Endothelial cell of umbilical vein (primary cell): Measurements from ENCODE around the gene EML3. TPM values are rescaled to one million over a fixed set of nuclear protein-coding genes. Genes with fewer than 3 reads are reported as not detected.
A peak's percentile ranks its signal among the peaks of the same experiment; 100 is the strongest.
"Not testable (repeated sequence)": the region's sequence is repeated elsewhere in the genome, so short reads cannot be mapped to it uniquely, and the experiment has no call there.

Experiments
- BruUV-seq: library from RNA; stranded (reverse); fragments of 400-500 nt; replicated peaks from 2 replicates; lab custom pipeline; 2021; lab: Mats Ljungman, UMichigan
- CTCF ChIA-PET: fragments of 300-600, 350-600 bp; sonication (Branson Sonifier 250); formaldehyde crosslinking; loops from one replicate; lab custom pipeline; 2021; ENCODE audit warnings: antibody characterized with exemption, inconsistent platforms; lab: Charles Lee
- POLR2A ChIA-PET: fragments of 300-600, 350-600 bp; sonication (Branson Sonifier 250); formaldehyde crosslinking; loops from one replicate; lab custom pipeline; 2021; ENCODE audit warnings: antibody characterized with exemption, inconsistent platforms; lab: Charles Lee
- DNase-seq: peaks from one replicate; pipeline ENCODE4 v3.0.0-alpha.2; 2011; ENCODE audit warnings: low read depth, low spot score
- FAIRE-seq: peaks from 2 replicates; lab custom pipeline; 2011; peaks lifted over from hg19 to GRCh38; lab: Jason Lieb, UNC
- H2AFZ ChIP-seq: 2 replicates; pipeline ENCODE4 v1.6.0; 2012; ENCODE audit warnings: low read depth, low read length, control low read depth, inconsistent platforms
- H3K27ac ChIP-seq: 2 replicates; pipeline ENCODE4 v1.5.1; 2011; ENCODE audit warnings: low read depth, mild to moderate bottlenecking, control low read depth, low read length, moderate library complexity; ENCODE audit not compliant: insufficient read depth
- H3K27me3 ChIP-seq, 2 experiments: 2 replicates each; pipeline versions ENCODE4 v1.6.0 to v1.6.1; 2011; ENCODE audit warnings: low read length in 2 of 2, mixed read lengths in 1 of 2; ENCODE audit not compliant: control insufficient read depth in 2 of 2, insufficient read depth in 2 of 2
- H3K36me3 ChIP-seq, 2 experiments: 2 replicates in 1 of 2; 3 replicates in 1 of 2; pipeline ENCODE4 v1.5.1; 2011; ENCODE audit warnings: low read length in 2 of 2, mild to moderate bottlenecking in 1 of 2, moderate library complexity in 1 of 2; ENCODE audit not compliant: control insufficient read depth in 2 of 2, insufficient read depth in 2 of 2; ENCODE audit errors: extremely low read depth in 1 of 2
- H3K4me1 ChIP-seq: 3 replicates; pipeline ENCODE4 v1.5.1; 2011; ENCODE audit warnings: mild to moderate bottlenecking, low read length; ENCODE audit not compliant: control insufficient read depth, insufficient read depth; ENCODE audit errors: extremely low read depth
- H3K4me2 ChIP-seq: 2 replicates; pipeline ENCODE4 v1.6.1; 2011; ENCODE audit warnings: low read length, control low read depth, mixed read lengths; ENCODE audit not compliant: insufficient read depth
- H3K4me3 ChIP-seq, 3 experiments: fragments of 200-600 bp in 1 of 3; sonication (generic), shearing (Covaris generic) in 1 of 3; replicated peaks in 1 of 3; 2 replicates each; pipeline ENCODE4 v1.5.1; 2011 to 2016; ENCODE audit warnings: control low read depth in 3 of 3, low read length in 3 of 3, mild to moderate bottlenecking in 2 of 3, inconsistent platforms in 1 of 3, low read depth in 1 of 3, moderate library complexity in 1 of 3; ENCODE audit not compliant: insufficient read depth in 1 of 3
- H3K79me2 ChIP-seq: 2 replicates; pipeline ENCODE4 v1.6.0; 2012; ENCODE audit warnings: low read length, inconsistent platforms; ENCODE audit not compliant: control insufficient read depth, insufficient read depth
- H3K9ac ChIP-seq: replicated peaks from 2 replicates; pipeline ENCODE3; 2011; ENCODE audit warnings: low read length, control low read depth; ENCODE audit not compliant: insufficient read depth; ENCODE audit errors: extremely low read depth
- H3K9me1 ChIP-seq: replicated peaks from 3 replicates; pipeline ENCODE4 v1.6.0; 2011; ENCODE audit warnings: mild to moderate bottlenecking, low read length; ENCODE audit not compliant: control insufficient read depth, insufficient read depth; ENCODE audit errors: extremely low read depth
- H3K9me3 ChIP-seq: replicated peaks from 2 replicates; pipeline ENCODE4 v1.5.1; 2012; ENCODE audit warnings: low read length, inconsistent platforms; ENCODE audit not compliant: control insufficient read depth, insufficient read depth
- H4K20me1 ChIP-seq: replicated peaks from 2 replicates; pipeline ENCODE3; 2011; ENCODE audit warnings: mild to moderate bottlenecking, low read length; ENCODE audit not compliant: control insufficient read depth, insufficient read depth; ENCODE audit errors: extremely low read depth
- CTCF ChIP-seq, 2 donors: IDR thresholded peaks; 1 replicate in 1 of 2; 2 replicates in 1 of 2; pipeline ENCODE4 v1.5.1; 2011; ENCODE audit warnings: low read length in 2 of 2, mild to moderate bottlenecking in 2 of 2, moderate library complexity in 2 of 2, control low read depth in 1 of 2, inconsistent platforms in 1 of 2, low read depth in 1 of 2; ENCODE audit not compliant: insufficient read depth in 1 of 2; ENCODE audit errors: extremely low read depth in 1 of 2
- EZH2 ChIP-seq: IDR thresholded peaks from 2 replicates; pipeline ENCODE4 v1.6.1; 2012; ENCODE audit warnings: borderline replicate concordance, low read depth, mild to moderate bottlenecking, moderate library complexity, low read length, inconsistent platforms; ENCODE audit not compliant: severe bottlenecking
- FOS ChIP-seq: IDR thresholded peaks from 2 replicates; pipeline ENCODE4 v1.6.1; 2011; ENCODE audit warnings: mild to moderate bottlenecking, low read length, moderate library complexity, borderline replicate concordance; ENCODE audit not compliant: insufficient read depth
- GATA2 ChIP-seq: IDR thresholded peaks from 2 replicates; pipeline ENCODE4 v1.7.0; 2011; ENCODE audit warnings: low read depth, mild to moderate bottlenecking, moderate library complexity, mixed read lengths, low read length; ENCODE audit not compliant: insufficient read length, insufficient read depth
- JUN ChIP-seq: IDR thresholded peaks from 2 replicates; pipeline ENCODE4 v1.6.1; 2011; ENCODE audit warnings: borderline replicate concordance, low read depth; ENCODE audit not compliant: insufficient read length, insufficient read depth
- MAX ChIP-seq: IDR thresholded peaks from 2 replicates; pipeline ENCODE4 v1.6.1; 2011; ENCODE audit not compliant: insufficient read depth, insufficient read length
- MYC ChIP-seq: IDR thresholded peaks from one replicate; pipeline ENCODE4 v1.6.1; 2011; ENCODE audit warnings: mild to moderate bottlenecking, low read depth, low read length
- POLR2A ChIP-seq: IDR thresholded peaks from 2 replicates; pipeline ENCODE4 v1.6.1; 2012; ENCODE audit warnings: low read depth, mild to moderate bottlenecking, control low read depth, low read length
- POLR2AphosphoS5 ChIP-seq: IDR thresholded peaks from 2 replicates; pipeline ENCODE4 v1.6.1; 2012; ENCODE audit warnings: low read depth, mild to moderate bottlenecking, control low read depth, low read length, moderate library complexity; ENCODE audit not compliant: insufficient read depth
- dilution Hi-C: fragments of 300-500 bp; cut with MboI; formaldehyde crosslinking; loops from one replicate; pipeline ENCODE4 v1.15.0; 2019; ENCODE audit warnings: low sequenced_read_pairs; ENCODE audit not compliant: extremely low pct_ligation_motif_present
- intact Hi-C: fragments of 100-400 bp; cut with micrococcal nuclease; formaldehyde crosslinking; loops from one replicate; pipeline ENCODE4 v1.10.0; 2022
- polyA plus RNA-seq, 4 experiments: library from polyadenylated mRNA; depleted of rRNA in 3 of 4; stranded (reverse) in 3 of 4; unstranded in 1 of 4; fragments of >200 nt; gene quantifications; 2 replicates each; pipeline versions ENCODE4 v1.2.1 to v1.2.3, GENCODE V29; 2011 to 2012; ENCODE audit warnings: missing spikeins in 1 of 4
- total RNA-seq: library from RNA; stranded (reverse); gene quantifications from 2 replicates; pipeline ENCODE4 v1.2.3, GENCODE V29; 2021

Gene EML3
- total and polyA plus RNA-seq, 2 donors (not counting 3 experiments of a cell fraction or from before 2014, with no cell fraction given) = 75.7 to 101 TPM

DNA sequence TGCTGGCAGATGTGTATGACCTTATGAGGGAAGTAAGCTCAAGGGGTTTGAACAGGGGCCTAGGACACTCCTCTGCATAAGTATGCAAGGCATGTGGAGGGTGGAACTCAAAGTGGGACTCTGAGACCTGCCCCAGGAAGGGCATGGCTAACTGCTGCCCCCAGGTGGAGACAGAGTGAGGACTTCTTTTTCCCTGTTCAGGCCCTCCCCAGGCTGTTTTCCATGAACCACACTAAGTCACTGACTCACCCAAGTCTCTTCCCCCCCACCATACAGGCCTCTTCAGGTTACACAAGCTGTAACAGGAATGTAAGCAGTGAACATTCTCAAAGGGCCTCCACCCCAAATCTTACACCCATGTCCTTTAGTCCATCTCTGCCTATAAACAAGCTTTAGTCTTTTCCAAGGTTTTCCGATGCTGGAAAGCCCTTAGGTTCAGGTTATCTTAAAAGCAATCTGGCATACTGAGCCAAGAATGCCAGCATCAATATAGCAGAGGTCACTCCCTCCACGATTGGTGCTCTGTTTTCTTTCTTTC is 51.9 kb downstream of the EML3 start:
- intact Hi-C loops (loop anchor here (1.0 kb wide), 5 partner anchors 15 to 179 kb away; no protein-coding TSS in a partner anchor), dilution Hi-C loops (no loop called here)
- peak; percentile 96 for FAIRE-seq
- Histone ChIP-seq H4K20me1 (peaks cover 4% of the 10 kb centered on the region), H3K9me1 (no peaks in the 10 kb centered on the region), H2AFZ (no peak overlapping the region), H3K27me3 (no peaks in the 10 kb centered on the region), H3K4me3 (no peak overlapping the region), H3K36me3 (peaks cover 24 to 26% of the 10 kb centered on the region in 2 experiments), H3K9ac (no peak overlapping the region), H3K9me3 (no peaks in the 10 kb centered on the region), H3K4me1 (peaks cover 33% of the 10 kb centered on the region), H3K4me2 (no peak overlapping the region), H3K79me2 (peaks cover 32% of the 10 kb centered on the region), H3K27ac (peak overlapping the region; percentile 28)
- peak; percentile 95 for DNase-seq
- CTCF ChIA-PET = interaction anchor here (0.6 to 15.7 kb wide), 25 partner anchors 10 to 179 kb away, joined by 3 to 376 read pairs (median 4); partner anchors contain the start of genes AHNAK, EEF1G, MTA2 and SCGB1A1
- POLR2A ChIA-PET = interaction anchor here (0.7 to 2.0 kb wide), 5 partner anchors 13 to 142 kb away, joined by 3 to 7 read pairs (median 5); partner anchors contain the start of genes EEF1G and SCGB1A1
- no TSS peak for BruUV-seq
- TF ChIP-seq MAX (peak; percentile 33), GATA2 (peak; percentile 65), POLR2A (peak; percentile 67), CTCF (IDR thresholded peaks at IDR 0.05; ENCODE audit: extremely low read depth in 1 of 2, insufficient read depth in 1 of 2, low read depth in 1 of 2, low read length in 2 of 2) (peak; percentile 82 to 84), FOS (peak; percentile 56), JUN (peak; percentile 53), MYC (peak; percentile 26), POLR2AphosphoS5 (peak; percentile 72), EZH2 (no peak)

DNA sequence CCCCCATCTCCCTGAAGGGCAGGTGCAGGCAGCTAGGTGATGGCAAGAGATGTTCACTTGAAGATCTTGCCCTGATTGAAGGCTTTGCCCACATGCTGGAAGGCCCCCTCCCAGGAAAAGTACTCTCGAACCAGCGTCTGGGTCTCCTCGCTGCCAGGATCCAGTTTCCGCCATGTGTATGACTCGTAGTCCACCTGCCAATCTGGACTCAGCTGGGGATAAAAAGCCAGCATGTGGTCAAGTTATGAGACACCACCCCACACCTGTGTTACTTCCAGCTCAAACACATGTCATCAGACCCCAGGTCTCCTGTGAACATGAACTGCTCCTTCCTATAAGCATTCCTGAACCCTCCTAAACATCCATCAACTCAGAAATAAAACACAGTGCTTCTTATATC is 52.9 kb downstream of the EML3 start:
- TSS peak; percentile 100 for BruUV-seq
- H3K9ac ChIP-seq, H4K20me1 ChIP-seq, H3K4me2 ChIP-seq, H2AFZ ChIP-seq, H3K9me3 ChIP-seq, DNase-seq, H3K9me1 ChIP-seq, FAIRE-seq, H3K4me3 ChIP-seq, H3K27me3 ChIP-seq, dilution Hi-C loops: not testable (repeated sequence)
- peak overlapping the region; percentile 3 for H3K27ac ChIP-seq
- ChIA-PET POLR2A (interaction anchor here (2.0 kb wide), 1 partner anchor 14 kb away, joined by 7 read pairs; the partner anchor contains the start of gene EEF1G), CTCF (interaction anchor here (0.6 to 15.7 kb wide), 5 partner anchors 16 to 165 kb away, joined by 3 to 376 read pairs (median 97); partner anchors contain the start of genes AHNAK and MTA2)
- intact Hi-C loops = loop anchor here (1.0 kb wide), 5 partner anchors 14 to 178 kb away; no protein-coding TSS in a partner anchor
- H3K4me1 ChIP-seq = peaks cover 43% of the 10 kb centered on the region
- H3K36me3 ChIP-seq = peaks cover 19 to 22% of the 10 kb centered on the region in 2 experiments
- peaks cover 25% of the 10 kb centered on the region for H3K79me2 ChIP-seq
